OCI-LY1 (cell line): ENCODE results near the gene ACAP3.

Experiments used
- H2AFZ ChIP-seq: fragments of 200-600 bp; sonication (generic), shearing (Covaris generic); 2 replicates; pipeline ENCODE4 v1.6.0; 2014; ENCODE audit warnings: antibody characterized with exemption, mild to moderate bottlenecking, low read length
- H3F3A ChIP-seq: fragments of 200-600 bp; sonication (generic), shearing (Covaris generic); 2 replicates; pipeline ENCODE4 v1.6.0; 2014; ENCODE audit warnings: mild to moderate bottlenecking, antibody characterized with exemption, low read length, moderate library complexity; ENCODE audit not compliant: insufficient read depth
- H3K27ac ChIP-seq: fragments of 200-600 bp; sonication (generic); 2 replicates; pipeline ENCODE4 v1.5.1; 2014; ENCODE audit warnings: low read length, mixed run types, mild to moderate bottlenecking, low read depth; ENCODE audit not compliant: poor library complexity, severe bottlenecking
- H3K27me3 ChIP-seq: fragments of 200-600 bp; sonication (generic); 2 replicates; pipeline ENCODE4 v1.6.0; 2014; ENCODE audit warnings: antibody characterized with exemption, mild to moderate bottlenecking, low read length, moderate library complexity; ENCODE audit not compliant: insufficient read depth
- H3K36me3 ChIP-seq: fragments of 200-600 bp; sonication (generic); 2 replicates; pipeline ENCODE4 v1.6.1; 2014; ENCODE audit warnings: mild to moderate bottlenecking, antibody characterized with exemption, low read length, moderate library complexity, mixed read lengths; ENCODE audit not compliant: insufficient read depth
- H3K4me1 ChIP-seq: fragments of 200-600 bp; sonication (generic); 2 replicates; pipeline ENCODE4 v1.5.1; 2014; ENCODE audit warnings: mild to moderate bottlenecking, low read length, moderate library complexity; ENCODE audit not compliant: insufficient read depth, severe bottlenecking
- H3K4me2 ChIP-seq: fragments of 200-600 bp; sonication (generic), shearing (Covaris generic); 2 replicates; pipeline ENCODE4 v1.6.1; 2014; ENCODE audit warnings: low read length
- H3K4me3 ChIP-seq: fragments of 200-600 bp; sonication (generic); 2 replicates; pipeline ENCODE4 v1.5.1; 2014; ENCODE audit warnings: low read length, low read depth, mild to moderate bottlenecking, mixed read lengths; ENCODE audit not compliant: poor library complexity, severe bottlenecking
- H3K79me2 ChIP-seq: fragments of 200-600 bp; shearing (Covaris generic); 2 replicates; pipeline ENCODE4 v1.6.1; 2016; ENCODE audit warnings: mixed run types, low read length, mixed read lengths; ENCODE audit not compliant: insufficient read depth
- H3K9ac ChIP-seq: fragments of 200-600 bp; sonication (generic), shearing (Covaris generic); 2 replicates; pipeline ENCODE4 v1.6.1; 2014; ENCODE audit warnings: mild to moderate bottlenecking, low read length, mixed read lengths
- H3K9me2 ChIP-seq: fragments of 200-600 bp; sonication (generic), shearing (Covaris generic); 2 replicates; pipeline ENCODE4 v1.6.1; 2014; ENCODE audit warnings: low read depth, mild to moderate bottlenecking, low read length, mixed read lengths
- H3K9me3 ChIP-seq: fragments of 200-600 bp; shearing (Covaris generic); 2 replicates; pipeline ENCODE4 v1.6.1; 2014; ENCODE audit warnings: low read length, mixed read lengths
- H4K20me1 ChIP-seq: fragments of 200-600 bp; sonication (generic), shearing (Covaris generic); 2 replicates; pipeline ENCODE4 v1.6.0; 2016; ENCODE audit warnings: mild to moderate bottlenecking, low read length; ENCODE audit not compliant: insufficient read depth
- CTCF ChIP-seq: fragments of 200-600 bp; sonication (generic), shearing (Covaris generic); IDR thresholded peaks from 2 replicates; pipeline ENCODE4 v1.5.1; 2017; ENCODE audit warnings: mild to moderate bottlenecking, antibody characterized with exemption, low read length, moderate library complexity, mixed read lengths
- EZH2 ChIP-seq: fragments of 200-600 bp; sonication (generic), shearing (Covaris generic); IDR thresholded peaks from 2 replicates; pipeline ENCODE4 v1.8.0; 2017; ENCODE audit warnings: borderline replicate concordance, mixed run types, mild to moderate bottlenecking, antibody characterized with exemption, low read length, moderate library complexity, mixed read lengths

Gene ACAP3

GRCh38 chr1:1353389-1354151 is 45.8 kb upstream of the ACAP3 start:
- no peaks in the 10 kb centered on the region for H3K79me2 ChIP-seq
- no peak overlapping the region for H3K27ac ChIP-seq
- H3K9me2 ChIP-seq = no peaks in the 10 kb centered on the region
- no peaks in the 10 kb centered on the region for H3K9me3 ChIP-seq
- no peak overlapping the region for H3K9ac ChIP-seq
- H2AFZ ChIP-seq = no peak overlapping the region
- H4K20me1 ChIP-seq = no peaks in the 10 kb centered on the region
- peaks cover 6% of the 10 kb centered on the region for H3K4me1 ChIP-seq
- no peaks in the 10 kb centered on the region for H3K36me3 ChIP-seq
- H3K4me2 ChIP-seq = no peak overlapping the region
- no peak overlapping the region for H3K4me3 ChIP-seq
- H3F3A ChIP-seq = no peaks in the 10 kb centered on the region; the same call in 1 of the 2 replicates
- 0 out of 2 replicates have a peak, but pooled peaks cover 7% of the 10 kb centered on the region for H3K27me3 ChIP-seq
- TF ChIP-seq EZH2 = no peak
- no peak for TF ChIP-seq CTCF

GRCh38 chr1:1352786-1353388 is 45.2 kb upstream of the ACAP3 start:
- Histone ChIP-seq H3K4me1 (peaks cover 7% of the 10 kb centered on the region), H3K9me2 (no peaks in the 10 kb centered on the region), H4K20me1 (no peaks in the 10 kb centered on the region), H3K27me3 (peaks cover 6% of the 10 kb centered on the region; the same call in 1 of the 2 replicates), H3K9me3 (no peaks in the 10 kb centered on the region), H3F3A (no peaks in the 10 kb centered on the region; the same call in 1 of the 2 replicates), H3K27ac (no peak overlapping the region), H3K9ac (no peak overlapping the region), H2AFZ (no peak overlapping the region), H3K4me3 (no peak overlapping the region), H3K36me3 (no peaks in the 10 kb centered on the region), H3K4me2 (no peak overlapping the region), H3K79me2 (no peaks in the 10 kb centered on the region)
- TF ChIP-seq EZH2 = no peak
- no peak for TF ChIP-seq CTCF

GRCh38 chr1:1351511-1352427 is 44.0 kb upstream of the ACAP3 start:
- Histone ChIP-seq H3K9me3 (no peaks in the 10 kb centered on the region), H3K4me3 (no peak overlapping the region), H3K9me2 (no peaks in the 10 kb centered on the region), H3K79me2 (no peaks in the 10 kb centered on the region), H3K4me1 (peaks cover 14% of the 10 kb centered on the region), H2AFZ (no peak overlapping the region), H3K9ac (no peak overlapping the region), H3K4me2 (no peak overlapping the region), H3K27me3 (peaks cover 6% of the 10 kb centered on the region; the same call in 1 of the 2 replicates), H4K20me1 (peaks cover under 1% of the 10 kb centered on the region; the same call in 1 of the 2 replicates), H3F3A (no peaks in the 10 kb centered on the region; the same call in 1 of the 2 replicates), H3K27ac (no peak overlapping the region), H3K36me3 (no peaks in the 10 kb centered on the region)
- no peak for TF ChIP-seq CTCF
- TF ChIP-seq EZH2 = no peak
